Measurements from ENCODE around the gene STAG1. TPM values are rescaled to one million over a fixed set of nuclear protein-coding genes. Genes with fewer than 3 reads are reported as not detected.

Gene STAG1
- total and polyA plus RNA-seq, 2 of the 13 experiments (the other 11 are each of a cell fraction or from before 2014, with no cell fraction given), result 6.2 to 25.9 TPM

- TF ChIP-seq FIP1L1 (IDR thresholded peaks at IDR 0.05; ENCODE audit: borderline replicate concordance, insufficient read depth, low read depth, low read length), result no peak
- TF ChIP-seq ZMYM2 (CRISPR knock-in tag; IDR thresholded peaks at IDR 0.05), result no peak
- TF ChIP-seq STAG1 (CRISPR knock-in tag; IDR thresholded peaks at IDR 0.05), result peak; percentile 99
- TF ChIP-seq ZFX (CRISPR knock-in tag; IDR thresholded peaks at IDR 0.05; ENCODE audit: low read depth), result no peak
- no peak for TF ChIP-seq ZNF75D (CRISPR knock-in tag; IDR thresholded peaks at IDR 0.05; ENCODE audit: borderline replicate concordance)
- 0 out of 2 replicates have a peak, but pooled peaks have one; percentile 52 for TF ChIP-seq ZNF510 (CRISPR knock-in tag; IDR thresholded peaks at IDR 0.05; ENCODE audit: low read depth)
- TF ChIP-seq RARG (CRISPR knock-in tag; IDR thresholded peaks at IDR 0.05; ENCODE audit: low read depth), result 0 out of 2 replicates have a peak, but pooled peaks have one; percentile 52
- no peak; the same call in 1 of the 2 replicates for TF ChIP-seq ZNF562 (CRISPR knock-in tag; IDR thresholded peaks at IDR 0.05; ENCODE audit: borderline replicate concordance)
- TF ChIP-seq, protein P1, sequence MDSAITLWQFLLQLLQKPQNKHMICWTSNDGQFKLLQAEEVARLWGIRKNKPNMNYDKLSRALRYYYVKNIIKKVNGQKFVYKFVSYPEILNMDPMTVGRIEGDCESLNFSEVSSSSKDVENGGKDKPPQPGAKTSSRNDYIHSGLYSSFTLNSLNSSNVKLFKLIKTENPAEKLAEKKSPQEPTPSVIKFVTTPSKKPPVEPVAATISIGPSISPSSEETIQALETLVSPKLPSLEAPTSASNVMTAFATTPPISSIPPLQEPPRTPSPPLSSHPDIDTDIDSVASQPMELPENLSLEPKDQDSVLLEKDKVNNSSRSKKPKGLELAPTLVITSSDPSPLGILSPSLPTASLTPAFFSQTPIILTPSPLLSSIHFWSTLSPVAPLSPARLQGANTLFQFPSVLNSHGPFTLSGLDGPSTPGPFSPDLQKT (CRISPR knock-in tag; IDR thresholded peaks at IDR 0.05; ENCODE audit: borderline replicate concordance), result no peak
- TF ChIP-seq SSRP1 (CRISPR knock-in tag; IDR thresholded peaks at IDR 0.05), result no peak
- TF ChIP-seq, protein P2, sequence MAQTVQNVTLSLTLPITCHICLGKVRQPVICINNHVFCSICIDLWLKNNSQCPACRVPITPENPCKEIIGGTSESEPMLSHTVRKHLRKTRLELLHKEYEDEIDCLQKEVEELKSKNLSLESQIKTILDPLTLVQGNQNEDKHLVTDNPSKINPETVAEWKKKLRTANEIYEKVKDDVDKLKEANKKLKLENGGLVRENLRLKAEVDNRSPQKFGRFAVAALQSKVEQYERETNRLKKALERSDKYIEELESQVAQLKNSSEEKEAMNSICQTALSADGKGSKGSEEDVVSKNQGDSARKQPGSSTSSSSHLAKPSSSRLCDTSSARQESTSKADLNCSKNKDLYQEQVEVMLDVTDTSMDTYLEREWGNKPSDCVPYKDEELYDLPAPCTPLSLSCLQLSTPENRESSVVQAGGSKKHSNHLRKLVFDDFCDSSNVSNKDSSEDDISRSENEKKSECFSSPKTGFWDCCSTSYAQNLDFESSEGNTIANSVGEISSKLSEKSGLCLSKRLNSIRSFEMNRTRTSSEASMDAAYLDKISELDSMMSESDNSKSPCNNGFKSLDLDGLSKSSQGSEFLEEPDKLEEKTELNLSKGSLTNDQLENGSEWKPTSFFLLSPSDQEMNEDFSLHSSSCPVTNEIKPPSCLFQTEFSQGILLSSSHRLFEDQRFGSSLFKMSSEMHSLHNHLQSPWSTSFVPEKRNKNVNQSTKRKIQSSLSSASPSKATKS (CRISPR knock-in tag; IDR thresholded peaks at IDR 0.05), result no peak
- no peak for TF ChIP-seq PRPF4 (IDR thresholded peaks at IDR 0.05; ENCODE audit: low read depth, low read length, poor library complexity, severe bottlenecking)
- TF ChIP-seq ZNF747 (CRISPR knock-in tag; IDR thresholded peaks at IDR 0.05; ENCODE audit: borderline replicate concordance), result no peak
- no peak for TF ChIP-seq AGO2 (optimal IDR thresholded peaks at IDR 0.05; ENCODE audit: low read depth, low read length)
- TF ChIP-seq ATRX (CRISPR knock-in tag; IDR thresholded peaks at IDR 0.05; ENCODE audit: borderline replicate concordance), result no peak
- no peak for TF ChIP-seq ZNF382 (CRISPR knock-in tag; IDR thresholded peaks at IDR 0.05; ENCODE audit: borderline replicate concordance)
- TF ChIP-seq, protein P3, sequence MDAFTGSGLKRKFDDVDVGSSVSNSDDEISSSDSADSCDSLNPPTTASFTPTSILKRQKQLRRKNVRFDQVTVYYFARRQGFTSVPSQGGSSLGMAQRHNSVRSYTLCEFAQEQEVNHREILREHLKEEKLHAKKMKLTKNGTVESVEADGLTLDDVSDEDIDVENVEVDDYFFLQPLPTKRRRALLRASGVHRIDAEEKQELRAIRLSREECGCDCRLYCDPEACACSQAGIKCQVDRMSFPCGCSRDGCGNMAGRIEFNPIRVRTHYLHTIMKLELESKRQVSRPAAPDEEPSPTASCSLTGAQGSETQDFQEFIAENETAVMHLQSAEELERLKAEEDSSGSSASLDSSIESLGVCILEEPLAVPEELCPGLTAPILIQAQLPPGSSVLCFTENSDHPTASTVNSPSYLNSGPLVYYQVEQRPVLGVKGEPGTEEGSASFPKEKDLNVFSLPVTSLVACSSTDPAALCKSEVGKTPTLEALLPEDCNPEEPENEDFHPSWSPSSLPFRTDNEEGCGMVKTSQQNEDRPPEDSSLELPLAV (CRISPR knock-in tag; conservative IDR thresholded peaks at IDR 0.05; ENCODE audit: low read depth), result no peak
- no peak for TF ChIP-seq TOE1 (CRISPR knock-in tag; IDR thresholded peaks at IDR 0.05)
- TF ChIP-seq, protein P4, sequence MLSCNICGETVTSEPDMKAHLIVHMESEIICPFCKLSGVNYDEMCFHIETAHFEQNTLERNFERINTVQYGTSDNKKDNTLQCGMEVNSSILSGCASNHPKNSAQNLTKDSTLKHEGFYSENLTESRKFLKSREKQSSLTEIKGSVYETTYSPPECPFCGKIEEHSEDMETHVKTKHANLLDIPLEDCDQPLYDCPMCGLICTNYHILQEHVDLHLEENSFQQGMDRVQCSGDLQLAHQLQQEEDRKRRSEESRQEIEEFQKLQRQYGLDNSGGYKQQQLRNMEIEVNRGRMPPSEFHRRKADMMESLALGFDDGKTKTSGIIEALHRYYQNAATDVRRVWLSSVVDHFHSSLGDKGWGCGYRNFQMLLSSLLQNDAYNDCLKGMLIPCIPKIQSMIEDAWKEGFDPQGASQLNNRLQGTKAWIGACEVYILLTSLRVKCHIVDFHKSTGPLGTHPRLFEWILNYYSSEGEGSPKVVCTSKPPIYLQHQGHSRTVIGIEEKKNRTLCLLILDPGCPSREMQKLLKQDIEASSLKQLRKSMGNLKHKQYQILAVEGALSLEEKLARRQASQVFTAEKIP (CRISPR knock-in tag; IDR thresholded peaks at IDR 0.05; ENCODE audit: borderline replicate concordance), result no peak
- no peak for TF ChIP-seq PRDM10 (CRISPR knock-in tag; IDR thresholded peaks at IDR 0.05; ENCODE audit: low read depth)
Measured at GRCh38 chr3:136752172-136752421, at the start of gene STAG1 (continued).

All from HepG2 (cell line).